ENCODE results near the gene SLC16A12.

GRCh38 chr10:89399956-89400355 lies 135.4 kb downstream of the SLC16A12 start:
- TF ChIP-seq SIN3A (IDR thresholded peaks at IDR 0.05; ENCODE audit: borderline replicate concordance, insufficient read depth, low read length) (no peak), TAF1 (IDR thresholded peaks at IDR 0.05; ENCODE audit: borderline replicate concordance, insufficient read depth, low read length) (no peak), POLR2AphosphoS5 (IDR thresholded peaks at IDR 0.05; ENCODE audit: low read depth, low read length) (no peak), REST (IDR thresholded peaks at IDR 0.05; ENCODE audit: insufficient read depth in 1 of 2, low read depth in 2 of 2, low read length in 2 of 2) (no peak)

Measured in PFSK-1 (cell line).